ENCODE data around the gene INPP5A.

INPP5A gene

GRCh38 chr10:132542819-132543218 lies 5.2 kb downstream of the INPP5A start:
- no peak overlapping the region for H3K27ac ChIP-seq
- TF ChIP-seq, protein P1, sequence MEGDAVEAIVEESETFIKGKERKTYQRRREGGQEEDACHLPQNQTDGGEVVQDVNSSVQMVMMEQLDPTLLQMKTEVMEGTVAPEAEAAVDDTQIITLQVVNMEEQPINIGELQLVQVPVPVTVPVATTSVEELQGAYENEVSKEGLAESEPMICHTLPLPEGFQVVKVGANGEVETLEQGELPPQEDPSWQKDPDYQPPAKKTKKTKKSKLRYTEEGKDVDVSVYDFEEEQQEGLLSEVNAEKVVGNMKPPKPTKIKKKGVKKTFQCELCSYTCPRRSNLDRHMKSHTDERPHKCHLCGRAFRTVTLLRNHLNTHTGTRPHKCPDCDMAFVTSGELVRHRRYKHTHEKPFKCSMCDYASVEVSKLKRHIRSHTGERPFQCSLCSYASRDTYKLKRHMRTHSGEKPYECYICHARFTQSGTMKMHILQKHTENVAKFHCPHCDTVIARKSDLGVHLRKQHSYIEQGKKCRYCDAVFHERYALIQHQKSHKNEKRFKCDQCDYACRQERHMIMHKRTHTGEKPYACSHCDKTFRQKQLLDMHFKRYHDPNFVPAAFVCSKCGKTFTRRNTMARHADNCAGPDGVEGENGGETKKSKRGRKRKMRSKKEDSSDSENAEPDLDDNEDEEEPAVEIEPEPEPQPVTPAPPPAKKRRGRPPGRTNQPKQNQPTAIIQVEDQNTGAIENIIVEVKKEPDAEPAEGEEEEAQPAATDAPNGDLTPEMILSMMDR (conservative IDR thresholded peaks at IDR 0.05) = no peak
- TF ChIP-seq ZFX (IDR thresholded peaks at IDR 0.05) = no peak

GRCh38 chr10:132543916-132544743 lies 6.5 kb downstream of the INPP5A start:
- TF ChIP-seq, protein P1 (conservative IDR thresholded peaks at IDR 0.05) = no peak
- TF ChIP-seq ZFX (IDR thresholded peaks at IDR 0.05) = no peak

DNA sequence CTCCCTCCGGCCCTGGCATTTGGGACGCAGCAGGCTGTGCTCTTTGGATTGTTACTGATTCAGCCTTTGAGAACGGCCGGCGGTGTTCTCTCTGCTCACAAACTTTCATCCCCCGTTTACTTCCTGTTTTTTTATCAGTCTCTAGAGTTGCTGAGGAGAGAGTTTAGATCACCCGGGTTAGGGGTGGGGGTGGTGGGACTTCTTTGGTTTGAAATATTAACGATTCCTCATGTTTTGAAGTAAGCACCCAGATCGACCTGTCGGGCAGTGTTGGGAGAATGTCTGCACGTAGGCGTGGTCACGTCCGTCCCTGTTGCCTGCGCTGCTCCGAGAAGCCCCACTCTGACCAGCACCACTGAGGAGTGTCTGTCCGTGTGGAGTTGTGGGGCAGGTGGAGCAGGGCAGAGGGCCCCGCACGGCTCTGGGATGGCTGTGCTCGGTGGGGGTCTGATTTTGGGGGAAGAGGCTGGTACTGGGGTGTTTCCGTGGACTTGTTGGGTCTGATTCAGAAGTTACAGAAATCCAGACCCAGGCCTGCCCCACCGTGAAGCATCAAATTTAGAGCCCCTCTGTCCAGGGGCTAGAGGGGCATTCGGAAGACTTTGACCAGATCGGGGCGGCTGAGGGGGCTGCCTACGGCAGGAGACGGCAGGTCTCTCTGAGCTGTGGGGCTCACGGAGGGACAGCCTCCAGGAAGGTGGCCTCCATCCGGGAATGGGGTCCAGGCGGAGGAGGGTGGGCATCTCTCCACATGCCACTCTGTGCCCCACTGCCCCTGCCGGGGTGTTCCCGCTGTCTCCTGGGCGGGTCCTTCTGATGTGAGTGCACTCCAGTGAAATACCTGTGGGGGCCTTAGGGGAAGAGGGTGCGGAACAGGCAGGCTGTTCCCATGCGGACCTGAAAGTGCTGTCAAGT lies 7.4 kb downstream of the INPP5A start:
- TF ChIP-seq, protein P1 (conservative IDR thresholded peaks at IDR 0.05) = no peak
- no peak for TF ChIP-seq ZFX (IDR thresholded peaks at IDR 0.05)
- H3K27ac ChIP-seq = no peak overlapping the region

More at GRCh38 chr10:132543916-132544743, 6.5 kb downstream of the INPP5A start:
- H3K27ac ChIP-seq = no peak overlapping the region

GRCh38 chr10:132545659-132546367 lies 8.2 kb downstream of the INPP5A start:
- TF ChIP-seq ZFX (IDR thresholded peaks at IDR 0.05) = no peak
- TF ChIP-seq, protein P1 (conservative IDR thresholded peaks at IDR 0.05) = no peak
- no peak overlapping the region for H3K27ac ChIP-seq

DNA sequence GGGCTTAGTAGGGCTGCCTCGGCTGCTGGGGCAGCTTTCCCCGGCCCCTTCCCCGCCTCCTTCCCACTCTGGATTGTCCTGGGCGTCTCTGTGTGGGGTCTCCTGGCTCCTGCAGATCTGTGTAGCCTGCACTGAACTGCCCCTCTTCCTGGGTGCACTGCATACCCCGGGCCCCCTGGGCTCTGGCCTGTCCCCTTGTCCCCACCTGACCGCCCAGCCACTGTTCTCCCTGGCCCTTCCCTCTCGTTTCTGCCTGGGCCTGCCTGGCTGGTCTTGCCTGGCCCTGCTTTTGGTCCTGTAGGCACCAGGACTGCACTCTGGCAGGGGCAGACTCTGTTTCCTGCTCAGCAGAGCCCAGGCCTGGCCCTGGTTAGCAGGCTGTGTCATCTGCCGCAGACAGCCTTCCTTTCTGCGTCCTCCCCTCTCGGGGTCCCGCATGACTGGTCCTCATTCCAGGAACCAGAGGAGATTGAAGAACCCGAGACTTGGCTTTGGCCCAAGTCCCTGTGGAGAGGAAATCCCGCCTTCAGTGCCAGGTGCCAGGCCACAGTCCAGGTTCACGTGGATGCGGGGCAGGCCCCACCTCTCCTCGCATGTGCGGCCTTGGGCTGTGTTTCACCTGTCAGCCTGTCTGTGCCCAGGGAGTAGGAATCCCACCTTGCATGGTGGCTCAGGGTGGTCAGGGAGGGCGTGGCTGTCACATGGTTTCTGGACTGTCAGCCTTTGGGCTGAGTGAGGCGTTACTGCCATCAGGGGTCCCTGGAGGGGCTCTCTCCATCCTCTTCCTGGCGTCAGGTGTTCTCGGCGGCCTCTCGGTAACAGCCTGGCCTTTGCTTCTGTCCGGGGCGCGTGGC lies 9.2 kb downstream of the INPP5A start:
- H3K27ac ChIP-seq = no peak overlapping the region
- TF ChIP-seq ZFX (IDR thresholded peaks at IDR 0.05) = no peak
- TF ChIP-seq, protein P1 (conservative IDR thresholded peaks at IDR 0.05) = no peak

GRCh38 chr10:132547421-132547861 lies 9.9 kb downstream of the INPP5A start:
- TF ChIP-seq, protein P1 (conservative IDR thresholded peaks at IDR 0.05) = no peak
- no peak for TF ChIP-seq ZFX (IDR thresholded peaks at IDR 0.05)
- no peak overlapping the region for H3K27ac ChIP-seq
